Measurements from ENCODE around the gene CRYBG1. TPM values are rescaled to one million over a fixed set of nuclear protein-coding genes. Genes with fewer than 3 reads are reported as not detected.

CRYBG1 gene
- total RNA-seq, 1 donor: 11.9 TPM

GRCh38 chr6:106334646-106335448 lies 25.7 kb upstream of the CRYBG1 start:
- Histone ChIP-seq H4K20me1 (ENCODE audit: insufficient read depth, low read length) (no peaks in the 10 kb centered on the region), H3K4me3 (ENCODE audit: insufficient read depth, low read length) (no peak overlapping the region), H3K36me3 (ENCODE audit: insufficient read depth, low read length) (no peaks in the 10 kb centered on the region), H3K27me3 (ENCODE audit: insufficient read depth, low read length) (peaks cover 22% of the 10 kb centered on the region), H3K4me1 (ENCODE audit: insufficient read depth, low read length) (peaks cover 5% of the 10 kb centered on the region), H3K79me2 (ENCODE audit: insufficient read depth, low read length) (no peaks in the 10 kb centered on the region), H3K9me3 (ENCODE audit: low read depth, low read length) (no peaks in the 10 kb centered on the region), H3K27ac (ENCODE audit: low read depth, low read length) (no peak overlapping the region), H3K4me2 (ENCODE audit: insufficient read depth, low read length) (no peak overlapping the region), H2AFZ (ENCODE audit: low read length) (no peak overlapping the region)
- no peak for DNase-seq (ENCODE audit: insufficient read length, low spot score, missing footprints)
- TF ChIP-seq CTCF (IDR thresholded peaks at IDR 0.05; ENCODE audit: extremely low read depth, low read depth, low read length): peak; percentile 62

GRCh38 chr6:106339334-106340029 lies 21.0 kb upstream of the CRYBG1 start:
- H3K4me2 ChIP-seq (ENCODE audit: insufficient read depth, low read length): peak overlapping the region; percentile 30
- H3K79me2 ChIP-seq (ENCODE audit: insufficient read depth, low read length): no peaks in the 10 kb centered on the region
- TF ChIP-seq CTCF (IDR thresholded peaks at IDR 0.05; ENCODE audit: extremely low read depth, low read depth, low read length): peak; percentile 95
- peaks cover 5% of the 10 kb centered on the region for H3K4me1 ChIP-seq (ENCODE audit: insufficient read depth, low read length)
- H3K27me3 ChIP-seq (ENCODE audit: insufficient read depth, low read length): peaks cover 6% of the 10 kb centered on the region
- H4K20me1 ChIP-seq (ENCODE audit: insufficient read depth, low read length): no peaks in the 10 kb centered on the region
- no peaks in the 10 kb centered on the region for H3K9me3 ChIP-seq (ENCODE audit: low read depth, low read length)
- H2AFZ ChIP-seq (ENCODE audit: low read length): peak overlapping the region; percentile 45
- H3K27ac ChIP-seq (ENCODE audit: low read depth, low read length): no peak overlapping the region
- no peaks in the 10 kb centered on the region for H3K36me3 ChIP-seq (ENCODE audit: insufficient read depth, low read length)
- DNase-seq (ENCODE audit: insufficient read length, low spot score, missing footprints): no peak
- H3K4me3 ChIP-seq (ENCODE audit: insufficient read depth, low read length): no peak overlapping the region

GRCh38 chr6:106347219-106347618 lies 13.3 kb upstream of the CRYBG1 start:
- no peak overlapping the region for H2AFZ ChIP-seq (ENCODE audit: low read length)
- H3K4me2 ChIP-seq (ENCODE audit: insufficient read depth, low read length): no peak overlapping the region
- H3K79me2 ChIP-seq (ENCODE audit: insufficient read depth, low read length): no peaks in the 10 kb centered on the region
- H3K9me3 ChIP-seq (ENCODE audit: low read depth, low read length): no peaks in the 10 kb centered on the region
- peaks cover 14% of the 10 kb centered on the region for H3K27me3 ChIP-seq (ENCODE audit: insufficient read depth, low read length)
- no peaks in the 10 kb centered on the region for H4K20me1 ChIP-seq (ENCODE audit: insufficient read depth, low read length)
- H3K27ac ChIP-seq (ENCODE audit: low read depth, low read length): no peak overlapping the region
- no peak for DNase-seq (ENCODE audit: insufficient read length, low spot score, missing footprints)
- TF ChIP-seq CTCF (IDR thresholded peaks at IDR 0.05; ENCODE audit: extremely low read depth, low read depth, low read length): no peak
- H3K4me1 ChIP-seq (ENCODE audit: insufficient read depth, low read length): no peaks in the 10 kb centered on the region
- no peak overlapping the region for H3K4me3 ChIP-seq (ENCODE audit: insufficient read depth, low read length)
- H3K36me3 ChIP-seq (ENCODE audit: insufficient read depth, low read length): no peaks in the 10 kb centered on the region

DNA sequence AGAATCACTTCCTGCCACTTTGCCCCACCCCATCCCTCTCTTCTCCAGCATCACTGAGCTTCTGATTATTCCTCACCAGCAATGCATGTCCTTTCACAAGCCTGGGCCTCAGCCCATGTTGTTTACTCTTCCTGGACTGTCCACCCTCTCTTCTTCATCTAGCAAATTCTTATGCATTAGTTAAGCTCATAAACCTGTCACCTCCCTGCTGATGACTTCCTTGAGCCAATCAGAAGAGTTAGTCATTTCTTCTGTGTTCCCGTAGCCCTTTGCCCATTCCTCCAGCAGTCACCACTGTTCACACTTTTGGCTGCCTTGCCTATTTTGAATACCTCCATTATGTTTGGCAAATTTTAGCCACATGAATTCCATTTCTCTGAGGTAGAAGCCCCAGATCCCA lies 4.1 kb upstream of the CRYBG1 start:
- no peak overlapping the region for H3K4me2 ChIP-seq (ENCODE audit: insufficient read depth, low read length)
- H3K36me3 ChIP-seq (ENCODE audit: insufficient read depth, low read length): no peaks in the 10 kb centered on the region
- no peak overlapping the region for H2AFZ ChIP-seq (ENCODE audit: low read length)
- H4K20me1 ChIP-seq (ENCODE audit: insufficient read depth, low read length): no peaks in the 10 kb centered on the region
- H3K27me3 ChIP-seq (ENCODE audit: insufficient read depth, low read length): peaks cover 56% of the 10 kb centered on the region
- TF ChIP-seq CTCF (IDR thresholded peaks at IDR 0.05; ENCODE audit: extremely low read depth, low read depth, low read length): no peak
- H3K4me3 ChIP-seq (ENCODE audit: insufficient read depth, low read length): no peak overlapping the region
- H3K9me3 ChIP-seq (ENCODE audit: low read depth, low read length): no peaks in the 10 kb centered on the region
- H3K79me2 ChIP-seq (ENCODE audit: insufficient read depth, low read length): no peaks in the 10 kb centered on the region
- H3K4me1 ChIP-seq (ENCODE audit: insufficient read depth, low read length): peaks cover 5% of the 10 kb centered on the region
- DNase-seq (ENCODE audit: insufficient read length, low spot score, missing footprints): no peak
- H3K27ac ChIP-seq (ENCODE audit: low read depth, low read length): no peak overlapping the region
